Activated T-helper 1 cell treated with anti-CD3 and anti-CD28 coated beads, Interleukin-12 subunit alpha, Interleukin-12 subunit beta, Interleukin-2, Interleukin-4 antibody, amounts not matched to agents 30 ng/mL and 10 ng/mL and 1 ng/mL, durations not matched to agents 14 hours and 24 hours and 36 hours (primary cell): Measurements from ENCODE around the gene ADAP1. TPM values are rescaled to one million over a fixed set of nuclear protein-coding genes. Genes with fewer than 3 reads are reported as not detected.
A peak's percentile ranks its signal among the peaks of the same experiment; 100 is the strongest.

ENCODE experiments used
- DNase-seq: peaks from one replicate; pipeline ENCODE4 v3.0.0; 2021; ENCODE audit warnings: low spot score
- H3K27ac Mint-ChIP-seq: one replicate; pipeline ENCODE4 v1.8.0; 2021; ENCODE audit warnings: mild to moderate bottlenecking, mixed read lengths
- H3K27me3 Mint-ChIP-seq: one replicate; pipeline ENCODE4 v1.8.0; 2022; ENCODE audit warnings: mild to moderate bottlenecking, moderate library complexity, mixed read lengths; ENCODE audit not compliant: insufficient read depth
- H3K36me3 Mint-ChIP-seq: one replicate; pipeline ENCODE4 v1.8.0; 2021; ENCODE audit warnings: low read depth, mixed read lengths
- H3K4me1 Mint-ChIP-seq: one replicate; pipeline ENCODE4 v1.8.0; 2021; ENCODE audit warnings: low read depth, mixed read lengths
- H3K4me3 Mint-ChIP-seq: one replicate; pipeline ENCODE4 v1.8.0; 2021; ENCODE audit warnings: mild to moderate bottlenecking, moderate library complexity, mixed read lengths
- H3K9me3 Mint-ChIP-seq: one replicate; pipeline ENCODE4 v1.8.0; 2021; ENCODE audit warnings: mixed read lengths
- intact Hi-C: fragments of 100-400 bp; cut with micrococcal nuclease; formaldehyde crosslinking; loops from one replicate; pipeline ENCODE4 v1.15.1; 2024
- total RNA-seq: library from RNA; stranded (reverse); gene quantifications from 2 replicates; pipeline ENCODE4 v1.2.3, GENCODE V29; 2022

ADAP1 gene
- total RNA-seq, 1 donor from 2014 or later, result 80.9 TPM

GRCh38 chr7:975702-976473, 21.4 kb upstream of the ADAP1 start:
- peak overlapping the region; percentile 18 for H3K27ac Mint-ChIP-seq
- H3K4me3 Mint-ChIP-seq, result peak overlapping the region; percentile 97
- H3K27me3 Mint-ChIP-seq, result no peaks in the 10 kb centered on the region
- H3K9me3 Mint-ChIP-seq, result no peaks in the 10 kb centered on the region
- peaks cover 5% of the 10 kb centered on the region for H3K4me1 Mint-ChIP-seq
- intact Hi-C loops, result loop anchor here (1.0 to 10.0 kb wide), 9 partner anchors 21 to 189 kb away; partner anchors contain the start of genes ADAP1, GPR146 and ZFAND2A
- no peak for DNase-seq
- peaks cover 18% of the 10 kb centered on the region for H3K36me3 Mint-ChIP-seq

GRCh38 chr7:974820-975681, 20.6 kb upstream of the ADAP1 start, which contains the start of gene COX19:
Gene COX19, minus strand, starts transcription at chr7:975549. Its CDS starts 40 bp downstream, at chr7:975509.
- intact Hi-C loops, result loop anchor here (1.0 to 10.0 kb wide), 10 partner anchors 20 to 190 kb away; partner anchors contain the start of genes ADAP1, GPR146 and ZFAND2A
- Mint-ChIP-seq H3K9me3 (no peaks in the 10 kb centered on the region), H3K4me1 (peaks cover 5% of the 10 kb centered on the region), H3K27ac (peak within 1 kb of the TSS; percentile 94), H3K36me3 (peaks cover 20% of the 10 kb centered on the region), H3K27me3 (no peaks in the 10 kb centered on the region), H3K4me3 (peak within 1 kb of the TSS; percentile 97)
- peak; percentile 85 for DNase-seq

- Mint-ChIP-seq H3K27me3 (no peaks in the 10 kb centered on the region), H3K4me1 (peaks cover 5% of the 10 kb centered on the region), H3K9me3 (no peaks in the 10 kb centered on the region), H3K36me3 (peaks cover 21% of the 10 kb centered on the region), H3K27ac (peak overlapping the region; percentile 94), H3K4me3 (peak overlapping the region; percentile 97)
- intact Hi-C loops, result loop anchor here (1.0 to 10.0 kb wide), 4 partner anchors 19 to 191 kb away; partner anchors contain the start of genes ADAP1 and ZFAND2A
- no peak for DNase-seq
These were observed 19.7 kb upstream of the ADAP1 start for GRCh38 chr7:974172-974571.

- Mint-ChIP-seq H3K4me3 (peak overlapping the region; percentile 66), H3K36me3 (peaks cover 21% of the 10 kb centered on the region), H3K9me3 (no peaks in the 10 kb centered on the region), H3K27ac (no peak overlapping the region), H3K4me1 (peaks cover 5% of the 10 kb centered on the region), H3K27me3 (no peaks in the 10 kb centered on the region)
- no peak for DNase-seq
- intact Hi-C loops, result loop anchor here (10.0 kb wide), 1 partner anchor 191 kb away; the partner anchor contains the start of gene ZFAND2A
These were observed 18.8 kb upstream of the ADAP1 start for GRCh38 chr7:973312-973711.

GRCh38 chr7:972676-973309, 18.3 kb upstream of the ADAP1 start:
- Mint-ChIP-seq H3K27me3 (no peaks in the 10 kb centered on the region), H3K27ac (no peak overlapping the region), H3K36me3 (peaks cover 24% of the 10 kb centered on the region), H3K4me3 (peak overlapping the region; percentile 66), H3K4me1 (peaks cover 5% of the 10 kb centered on the region), H3K9me3 (no peaks in the 10 kb centered on the region)
- DNase-seq, result no peak
- intact Hi-C loops, result loop anchor here (10.0 kb wide), 1 partner anchor 192 kb away; the partner anchor contains the start of gene ZFAND2A

- H3K9me3 Mint-ChIP-seq, result no peaks in the 10 kb centered on the region
- H3K36me3 Mint-ChIP-seq, result peaks cover 30% of the 10 kb centered on the region
- H3K27me3 Mint-ChIP-seq, result no peaks in the 10 kb centered on the region
- intact Hi-C loops, result loop anchor here (10.0 kb wide), 1 partner anchor 193 kb away; the partner anchor contains the start of gene ZFAND2A
- H3K27ac Mint-ChIP-seq, result no peak overlapping the region
- no peak for DNase-seq
- H3K4me3 Mint-ChIP-seq, result no peak overlapping the region
- peaks cover 5% of the 10 kb centered on the region for H3K4me1 Mint-ChIP-seq
These were observed 17.6 kb upstream of the ADAP1 start for GRCh38 chr7:972110-972509.

- Mint-ChIP-seq H3K27me3 (no peaks in the 10 kb centered on the region), H3K9me3 (no peaks in the 10 kb centered on the region), H3K4me3 (no peak overlapping the region), H3K4me1 (peaks cover 5% of the 10 kb centered on the region), H3K36me3 (peaks cover 32% of the 10 kb centered on the region), H3K27ac (no peak overlapping the region)
- intact Hi-C loops, result loop anchor here (10.0 kb wide), 1 partner anchor 194 kb away; the partner anchor contains the start of gene ZFAND2A
- DNase-seq, result no peak
These were observed 16.3 kb upstream of the ADAP1 start for GRCh38 chr7:970744-971143.

- no peak for DNase-seq
- intact Hi-C loops, result no loop called here
- Mint-ChIP-seq H3K4me1 (peaks cover 5% of the 10 kb centered on the region), H3K27ac (no peak overlapping the region), H3K4me3 (no peak overlapping the region), H3K9me3 (no peaks in the 10 kb centered on the region), H3K27me3 (no peaks in the 10 kb centered on the region), H3K36me3 (peaks cover 32% of the 10 kb centered on the region)
These were observed 14.9 kb upstream of the ADAP1 start for GRCh38 chr7:969403-969802.

GRCh38 chr7:968205-969105, 14.0 kb upstream of the ADAP1 start:
- H3K4me1 Mint-ChIP-seq, result peaks cover 5% of the 10 kb centered on the region
- no peak overlapping the region for H3K4me3 Mint-ChIP-seq
- no peaks in the 10 kb centered on the region for H3K9me3 Mint-ChIP-seq
- intact Hi-C loops, result no loop called here
- H3K36me3 Mint-ChIP-seq, result peaks cover 29% of the 10 kb centered on the region
- H3K27ac Mint-ChIP-seq, result no peak overlapping the region
- no peak for DNase-seq
- peaks cover 2% of the 10 kb centered on the region for H3K27me3 Mint-ChIP-seq

GRCh38 chr7:967361-968082, 13.0 kb upstream of the ADAP1 start:
- Mint-ChIP-seq H3K36me3 (peaks cover 26% of the 10 kb centered on the region), H3K9me3 (no peaks in the 10 kb centered on the region), H3K4me3 (no peak overlapping the region), H3K27me3 (peaks cover 2% of the 10 kb centered on the region), H3K4me1 (peaks cover 5% of the 10 kb centered on the region), H3K27ac (no peak overlapping the region)
- no peak for DNase-seq
- intact Hi-C loops, result no loop called here

- Mint-ChIP-seq H3K27me3 (peaks cover 2% of the 10 kb centered on the region), H3K4me1 (no peaks in the 10 kb centered on the region), H3K27ac (no peak overlapping the region), H3K9me3 (no peaks in the 10 kb centered on the region), H3K36me3 (peaks cover 19% of the 10 kb centered on the region), H3K4me3 (no peak overlapping the region)
- intact Hi-C loops, result no loop called here
- DNase-seq, result no peak
These were observed 12.0 kb upstream of the ADAP1 start for GRCh38 chr7:966291-967069.
